Dermis microvascular lymphatic vessel endothelial cell (primary cell): Measurements from ENCODE around the gene BDKRB2. TPM values are rescaled to one million over a fixed set of nuclear protein-coding genes. Genes with fewer than 3 reads are reported as not detected.

ENCODE experiments used
- DNase-seq, 2 donors: peaks; one replicate each; pipeline versions ENCODE4 v3.0.0 to v3.0.0-alpha.2; 2010; ENCODE audit warnings: low read depth in 2 of 2
- total RNA-seq: library from RNA; depleted of rRNA; stranded (reverse); fragments of >200 nt; gene quantifications from 2 replicates; pipeline ENCODE4 v1.2.1, GENCODE V29; 2014

BDKRB2 gene
- total RNA-seq, 1 donor from 2014 or later = 0.26 TPM

DNA sequence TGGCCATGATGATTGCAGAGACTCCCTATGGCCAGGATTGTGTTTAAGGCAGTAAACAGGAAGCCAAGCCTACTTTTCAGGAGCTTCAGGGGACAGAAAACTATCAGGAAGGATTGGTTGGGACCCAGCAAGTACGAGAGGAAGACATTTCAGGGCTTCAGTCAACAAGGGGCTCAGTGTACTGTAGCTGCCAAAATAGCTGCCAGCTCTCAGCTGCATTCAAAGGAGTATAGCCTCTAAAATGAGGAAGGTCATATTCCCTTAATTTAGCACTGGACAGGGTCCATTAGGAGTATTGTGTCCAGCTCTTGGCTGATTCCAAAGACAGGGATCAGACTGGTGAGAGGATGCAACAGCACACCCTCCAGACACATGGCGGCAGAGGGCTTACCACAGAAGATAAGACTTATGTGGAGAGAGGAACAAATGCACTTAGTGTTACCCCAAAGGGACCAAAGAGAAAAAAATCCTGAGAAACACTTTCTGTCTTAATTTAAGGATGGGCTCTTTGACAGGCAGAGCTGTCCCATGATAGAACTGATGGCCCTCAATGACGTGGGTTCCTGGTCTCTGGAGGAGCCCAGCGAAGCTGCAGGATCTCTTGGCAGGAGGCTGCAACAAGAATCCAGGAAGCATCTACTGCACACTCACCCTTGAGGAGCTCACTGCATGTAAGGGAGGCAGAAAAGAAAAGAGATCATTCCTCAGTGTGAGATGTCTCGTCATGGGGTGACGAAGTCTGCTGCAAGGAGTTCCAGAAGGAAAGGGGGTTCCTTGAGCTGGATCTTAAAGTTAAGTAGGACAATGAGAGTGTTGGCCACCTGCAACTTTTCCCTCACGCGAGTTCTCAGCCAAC lies 66.2 kb downstream of the BDKRB2 start:
- no peak for DNase-seq

GRCh38 chr14:96271421-96271762 lies 66.8 kb downstream of the BDKRB2 start:
- no peak for DNase-seq

- no peak for DNase-seq
Observed at GRCh38 chr14:96272777-96273473, 68.3 kb downstream of the BDKRB2 start.

DNA sequence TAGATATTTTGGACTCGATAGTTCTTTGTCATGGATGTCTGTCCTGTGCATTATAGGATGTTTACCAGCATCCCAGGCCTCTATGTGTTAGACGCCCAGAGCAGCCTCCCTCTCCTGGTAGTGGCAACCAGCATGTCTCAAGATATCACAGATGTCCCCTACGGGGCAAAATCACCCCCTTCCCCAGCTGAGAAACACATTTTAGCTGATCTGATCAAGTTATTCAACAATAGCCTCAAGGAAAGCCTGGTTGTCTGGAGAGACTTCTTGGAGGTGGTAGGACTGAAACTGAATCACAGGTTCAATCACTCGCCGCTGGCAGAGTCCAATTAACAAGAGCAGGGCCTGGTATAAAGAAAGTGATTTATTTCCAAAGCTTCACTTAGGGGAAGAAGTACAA lies 69.0 kb downstream of the BDKRB2 start:
- DNase-seq = no peak

- DNase-seq = no peak
Observed at GRCh38 chr14:96274122-96274521, 69.5 kb downstream of the BDKRB2 start.

- DNase-seq = no peak
Observed at GRCh38 chr14:96274543-96274942, 69.9 kb downstream of the BDKRB2 start.

DNA sequence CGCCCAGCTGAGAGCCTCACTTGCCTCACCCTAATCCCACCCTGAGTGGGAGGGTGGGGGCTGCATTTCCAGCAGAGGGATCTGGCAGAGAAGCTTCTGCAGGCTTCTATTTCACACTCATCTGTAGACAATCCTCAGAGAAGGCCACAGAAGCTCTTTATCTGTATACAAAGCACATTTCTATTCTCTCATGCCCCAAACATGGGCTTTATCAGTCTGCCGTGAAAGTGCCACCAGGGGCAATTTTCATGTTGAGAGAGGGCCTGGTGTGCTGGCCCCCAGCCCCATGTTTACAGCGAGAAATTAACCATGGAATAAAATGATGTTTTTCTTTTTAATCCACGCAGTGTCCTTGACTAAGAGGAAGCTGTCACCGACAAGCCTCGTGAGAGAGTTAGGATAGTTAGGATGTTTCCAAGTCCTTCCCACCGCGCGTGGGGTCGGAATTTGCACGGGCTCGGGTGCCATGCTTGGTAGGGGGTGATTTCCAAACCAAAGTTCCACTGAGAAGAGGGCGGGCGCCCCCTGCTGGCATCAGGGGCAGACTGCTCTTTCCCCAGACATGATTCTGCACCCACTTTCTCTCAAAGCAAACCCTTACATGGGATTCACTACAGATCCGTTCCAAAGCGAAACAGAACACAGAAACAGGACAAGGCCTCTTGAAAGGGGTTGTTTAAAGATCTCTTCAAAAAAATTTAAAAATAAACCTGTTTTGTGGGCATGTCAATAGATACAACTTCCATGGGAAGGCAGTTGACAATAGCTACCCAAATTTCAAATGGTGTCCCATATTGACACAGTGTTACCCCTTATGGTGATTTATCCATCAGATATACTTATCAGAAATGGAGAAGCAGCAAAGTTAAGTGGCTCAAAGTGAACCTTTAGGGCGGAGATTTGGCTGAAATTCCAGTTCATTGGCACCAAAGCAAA lies 70.8 kb downstream of the BDKRB2 start:
- peak in 1 of 2 donors; percentile 61 for DNase-seq

- DNase-seq = no peak
Observed at GRCh38 chr14:96277890-96278289, 73.3 kb downstream of the BDKRB2 start.

- no peak for DNase-seq
Observed at GRCh38 chr14:96279564-96279963, 74.9 kb downstream of the BDKRB2 start.

DNA sequence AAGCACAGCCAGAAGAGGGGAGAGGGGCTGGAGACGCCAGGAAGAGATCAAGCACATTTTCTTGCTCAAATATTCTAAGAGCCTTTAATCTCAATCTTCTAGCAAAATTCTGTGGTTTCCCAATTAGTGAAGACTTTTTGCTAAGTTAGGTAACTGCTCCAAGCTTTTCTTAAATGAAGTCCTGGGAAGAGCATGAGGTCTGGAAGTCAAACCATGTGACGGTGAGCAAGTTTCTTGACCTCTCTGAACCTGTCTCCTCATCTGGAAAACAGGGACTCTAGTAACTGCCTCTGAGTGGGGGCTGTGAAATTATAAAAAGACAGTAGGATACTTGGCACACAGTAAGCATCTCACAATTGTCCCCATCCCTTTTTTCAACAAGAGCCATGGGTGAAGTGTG lies 75.5 kb downstream of the BDKRB2 start:
- no peak for DNase-seq

- no peak for DNase-seq
Observed at GRCh38 chr14:96281486-96281885, 76.8 kb downstream of the BDKRB2 start.

DNA sequence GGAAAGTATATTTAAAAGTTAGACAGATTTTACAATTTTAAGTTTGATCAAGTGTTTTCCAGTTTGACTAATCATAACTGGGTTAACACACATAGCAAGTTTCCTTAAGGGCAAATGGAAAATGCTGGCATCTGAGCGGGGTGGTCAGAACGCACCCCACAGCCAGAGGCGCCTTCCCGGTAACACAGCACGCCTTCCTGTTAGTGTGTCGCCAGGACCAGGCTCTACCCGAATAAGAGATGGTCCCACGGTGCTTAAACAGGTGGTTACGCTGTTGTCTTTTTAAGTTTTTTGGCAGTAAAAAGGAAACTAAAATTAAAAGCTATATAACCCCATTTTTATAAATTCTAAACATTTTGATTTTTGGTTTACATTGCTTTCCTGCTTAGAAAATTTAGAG lies 79.4 kb downstream of the BDKRB2 start:
- DNase-seq = no peak

DNA sequence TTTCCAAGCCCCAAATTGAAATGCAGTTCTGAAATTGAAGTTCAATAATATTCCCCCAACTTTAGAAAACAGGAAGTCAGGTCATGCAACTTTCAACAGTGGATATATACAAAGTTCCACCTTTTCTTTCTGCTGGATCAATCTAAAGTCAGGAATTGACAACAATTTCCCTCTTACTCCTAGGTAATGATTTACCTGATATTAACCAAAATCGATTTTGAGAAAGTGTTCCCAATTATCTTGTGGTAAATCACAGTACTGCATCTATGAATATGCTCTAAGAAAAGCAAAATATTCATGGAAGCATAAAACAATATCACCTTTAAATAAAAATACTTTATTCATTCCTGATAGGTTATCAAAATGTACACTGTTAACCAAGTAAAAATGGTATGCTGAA lies 79.8 kb downstream of the BDKRB2 start:
- no peak for DNase-seq

GRCh38 chr14:96285667-96286066 lies 81.0 kb downstream of the BDKRB2 start:
- DNase-seq = no peak

- DNase-seq = no peak
Observed at GRCh38 chr14:96286251-96286650, 81.6 kb downstream of the BDKRB2 start.

DNA sequence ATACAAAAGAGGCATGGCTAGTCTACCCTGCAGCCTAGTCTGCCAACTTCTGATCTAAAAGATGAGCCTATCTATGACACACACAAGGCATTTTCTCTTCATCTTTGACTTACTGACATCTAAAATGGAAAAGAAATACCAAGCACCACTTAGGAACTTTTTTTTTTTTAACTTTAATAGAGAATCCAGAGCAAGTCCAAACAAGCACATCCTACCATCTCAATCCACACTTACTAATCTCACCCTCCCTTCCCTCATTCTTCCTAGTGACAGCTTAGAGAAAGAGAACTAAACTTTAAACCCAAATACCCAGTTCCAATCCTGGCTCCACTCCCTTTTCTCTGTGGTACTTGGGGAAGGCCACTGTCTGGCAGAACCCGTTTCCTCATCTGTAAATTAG lies 83.2 kb downstream of the BDKRB2 start:
- DNase-seq = no peak

Other genes with a start within 250 kb of the BDKRB2 start
- gene C14orf132, start 165.5 kb upstream of the BDKRB2 start, total RNA-seq = 3.5 and 5.2 TPM in 2 replicates
- not detected in 2 replicates for gene BDKRB1, start 51.4 kb downstream of the BDKRB2 start, total RNA-seq
- 15.5 and 19.2 TPM in 2 replicates for gene ATG2B, start 158.5 kb downstream of the BDKRB2 start, total RNA-seq
- 21.6 and 23.3 TPM in 2 replicates for gene GSKIP, start 158.7 kb downstream of the BDKRB2 start, total RNA-seq
- gene AK7, start 187.3 kb downstream of the BDKRB2 start, total RNA-seq = 0.64 and 1.0 TPM in 2 replicates